Measurements from ENCODE around the gene GAS7. TPM values are rescaled to one million over a fixed set of nuclear protein-coding genes. Genes with fewer than 3 reads are reported as not detected.

Gene GAS7
- total and polyA plus RNA-seq, 2 experiments from 2014 or later = 1.9 to 10.7 TPM

GRCh38 chr17:9862220-9862619, 336.2 kb downstream of the GAS7 start:
- Histone ChIP-seq H3K4me1 (ENCODE audit: insufficient read depth) (no peaks in the 10 kb centered on the region), H3K79me2 (replicated peaks; ENCODE audit: insufficient read depth) (no peaks in the 10 kb centered on the region), H3K27me3 (ENCODE audit: insufficient read depth) (no peaks in the 10 kb centered on the region), H3F3A (replicated peaks; ENCODE audit: low read depth) (no peaks in the 10 kb centered on the region), H3K9me2 (ENCODE audit: insufficient read depth) (peaks cover 11% of the 10 kb centered on the region; the same call in 1 of the 2 replicates), H3K4me3 (no peak overlapping the region), H3K27ac (ENCODE audit: low read depth) (no peak overlapping the region), H3K4me2 (no peak overlapping the region), H3K36me3 (ENCODE audit: insufficient read depth) (no peaks in the 10 kb centered on the region), H4K20me1 (replicated peaks; ENCODE audit: insufficient read depth) (no peaks in the 10 kb centered on the region), H2AFZ (no peak overlapping the region)
- ATAC-seq (no peak), DNase-seq (ENCODE audit: low spot score) (no peak)
- no peak overlapping the region for H3K27ac Mint-ChIP-seq
- TF ChIP-seq STAT1 (IDR thresholded peaks at IDR 0.05; ENCODE audit: unreplicated experiment) (no peak), POLR2AphosphoS5 (IDR thresholded peaks at IDR 0.05; ENCODE audit: low read depth) (no peak), CREB1 (CRISPR knock-in tag; IDR thresholded peaks at IDR 0.05; ENCODE audit: low read depth) (no peak), NANOG (IDR thresholded peaks at IDR 0.05; ENCODE audit: borderline replicate concordance) (no peak), EZH2phosphoT487 (IDR thresholded peaks at IDR 0.05; ENCODE audit: unreplicated experiment) (no peak), REST (IDR thresholded peaks at IDR 0.05; ENCODE audit: unreplicated experiment) (no peak), ZNF114 (CRISPR knock-in tag; IDR thresholded peaks at IDR 0.05) (no peak), ZNF331 (CRISPR knock-in tag; IDR thresholded peaks at IDR 0.05; ENCODE audit: low read depth) (no peak), ZNF462 (CRISPR knock-in tag; IDR thresholded peaks at IDR 0.05) (no peak), JUNB (IDR thresholded peaks at IDR 0.05; ENCODE audit: unreplicated experiment) (no peak), EZH2 (IDR thresholded peaks at IDR 0.05; ENCODE audit: low read depth, unreplicated experiment) (no peak)
- TF ChIP-seq, protein P1, sequence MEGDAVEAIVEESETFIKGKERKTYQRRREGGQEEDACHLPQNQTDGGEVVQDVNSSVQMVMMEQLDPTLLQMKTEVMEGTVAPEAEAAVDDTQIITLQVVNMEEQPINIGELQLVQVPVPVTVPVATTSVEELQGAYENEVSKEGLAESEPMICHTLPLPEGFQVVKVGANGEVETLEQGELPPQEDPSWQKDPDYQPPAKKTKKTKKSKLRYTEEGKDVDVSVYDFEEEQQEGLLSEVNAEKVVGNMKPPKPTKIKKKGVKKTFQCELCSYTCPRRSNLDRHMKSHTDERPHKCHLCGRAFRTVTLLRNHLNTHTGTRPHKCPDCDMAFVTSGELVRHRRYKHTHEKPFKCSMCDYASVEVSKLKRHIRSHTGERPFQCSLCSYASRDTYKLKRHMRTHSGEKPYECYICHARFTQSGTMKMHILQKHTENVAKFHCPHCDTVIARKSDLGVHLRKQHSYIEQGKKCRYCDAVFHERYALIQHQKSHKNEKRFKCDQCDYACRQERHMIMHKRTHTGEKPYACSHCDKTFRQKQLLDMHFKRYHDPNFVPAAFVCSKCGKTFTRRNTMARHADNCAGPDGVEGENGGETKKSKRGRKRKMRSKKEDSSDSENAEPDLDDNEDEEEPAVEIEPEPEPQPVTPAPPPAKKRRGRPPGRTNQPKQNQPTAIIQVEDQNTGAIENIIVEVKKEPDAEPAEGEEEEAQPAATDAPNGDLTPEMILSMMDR (conservative IDR thresholded peaks at IDR 0.05; ENCODE audit: low read depth in 2 of 2) = no peak
- TF ChIP-seq, protein P2, sequence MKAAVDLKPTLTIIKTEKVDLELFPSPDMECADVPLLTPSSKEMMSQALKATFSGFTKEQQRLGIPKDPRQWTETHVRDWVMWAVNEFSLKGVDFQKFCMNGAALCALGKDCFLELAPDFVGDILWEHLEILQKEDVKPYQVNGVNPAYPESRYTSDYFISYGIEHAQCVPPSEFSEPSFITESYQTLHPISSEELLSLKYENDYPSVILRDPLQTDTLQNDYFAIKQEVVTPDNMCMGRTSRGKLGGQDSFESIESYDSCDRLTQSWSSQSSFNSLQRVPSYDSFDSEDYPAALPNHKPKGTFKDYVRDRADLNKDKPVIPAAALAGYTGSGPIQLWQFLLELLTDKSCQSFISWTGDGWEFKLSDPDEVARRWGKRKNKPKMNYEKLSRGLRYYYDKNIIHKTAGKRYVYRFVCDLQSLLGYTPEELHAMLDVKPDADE (IDR thresholded peaks at IDR 0.05) = no peak
- no peak overlapping the region for H3K4me3 Mint-ChIP-seq
- H3K4me1 Mint-ChIP-seq = no peaks in the 10 kb centered on the region
- H3K27me3 Mint-ChIP-seq (ENCODE audit: insufficient read depth, low read depth, poor library complexity) = no peaks in the 10 kb centered on the region
- H3K9me3 Mint-ChIP-seq = peaks cover 14% of the 10 kb centered on the region; the same call in 2 of the 3 replicates
- H3K36me3 Mint-ChIP-seq (ENCODE audit: low read depth) = no peaks in the 10 kb centered on the region
